Panc1 (cell line): ENCODE data around the gene CYB5R2. TPM values are rescaled to one million over a fixed set of nuclear protein-coding genes. Genes with fewer than 3 reads are reported as not detected.

Experiments
- ATAC-seq: fragments of 200-7000 bp; cut with Tn5 transposase; 2 replicates; pipeline ENCODE4 v1.9.1; 2020; ENCODE audit warnings: mild to moderate bottlenecking, moderate library complexity
- BruUV-seq: library from RNA; stranded (reverse); fragments of 400-500 nt; replicated peaks from 2 replicates; lab custom pipeline; 2021; lab: Mats Ljungman, UMichigan
- CTCF ChIA-PET: fragments of 300-600 bp; sonication (Branson Sonifier 250); formaldehyde crosslinking; loops from one replicate; lab custom pipeline; 2022; ENCODE audit warnings: antibody characterized with exemption; lab: Charles Lee
- POLR2A ChIA-PET: fragments of 300-600 bp; sonication (Branson Sonifier 250); formaldehyde crosslinking; loops from one replicate; lab custom pipeline; 2022; ENCODE audit warnings: antibody characterized with exemption; lab: Charles Lee
- DNase-seq: peaks from one replicate; pipeline ENCODE4 v3.0.0-alpha.2; 2010; ENCODE audit warnings: low read depth, low spot score
- H3K27ac ChIP-seq: 2 replicates; pipeline ENCODE4 v1.5.1; 2011; ENCODE audit warnings: mild to moderate bottlenecking, low read length, inconsistent platforms
- H3K27me3 ChIP-seq: fragments of 200-500 bp; sonication (Bioruptor generic); 2 replicates; pipeline ENCODE4 v1.6.0; 2014; ENCODE audit warnings: low read length, inconsistent platforms; ENCODE audit not compliant: control insufficient read depth, insufficient read depth
- H3K36me3 ChIP-seq: fragments of 200-500 bp; sonication (Bioruptor generic); 2 replicates; pipeline ENCODE4 v1.5.1; 2014; ENCODE audit warnings: inconsistent platforms, mild to moderate bottlenecking, low read length, moderate library complexity; ENCODE audit not compliant: control insufficient read depth, insufficient read depth
- H3K4me1 ChIP-seq: 2 replicates; pipeline ENCODE4 v1.5.1; 2011; ENCODE audit warnings: inconsistent platforms, mild to moderate bottlenecking, low read length, moderate library complexity; ENCODE audit not compliant: control insufficient read depth, insufficient read depth
- H3K4me3 ChIP-seq, 2 experiments: 2 replicates each; pipeline ENCODE4 v1.5.1; 2011 to 2012; ENCODE audit warnings: low read depth in 2 of 2, low read length in 2 of 2, mild to moderate bottlenecking in 2 of 2, inconsistent platforms in 1 of 2, moderate library complexity in 1 of 2
- H3K9me3 ChIP-seq: fragments of 200-500 bp; sonication (Bioruptor generic); 2 replicates; pipeline ENCODE4 v1.5.1; 2014; ENCODE audit warnings: low read depth, mild to moderate bottlenecking, inconsistent platforms, low read length, moderate library complexity; ENCODE audit not compliant: control insufficient read depth, insufficient read depth
- POLR2AphosphoS5 ChIP-seq: IDR thresholded peaks from 2 replicates; pipeline ENCODE4 v1.6.1; 2012; ENCODE audit warnings: mild to moderate bottlenecking, low read depth, low read length, moderate library complexity
- SIN3A ChIP-seq: IDR thresholded peaks from 2 replicates; pipeline ENCODE4 v1.6.1; 2012; ENCODE audit warnings: low read depth, mild to moderate bottlenecking, low read length, moderate library complexity, borderline replicate concordance; ENCODE audit not compliant: insufficient read depth
- TCF7L2 ChIP-seq: IDR thresholded peaks from 2 replicates; pipeline ENCODE4 v1.6.1; 2011; ENCODE audit warnings: mild to moderate bottlenecking, low read depth, low read length, inconsistent platforms
- in situ Hi-C: cut with HindIII; loops from 2 replicates; pipeline ENCODE4 v1.10.0; 2016; ENCODE audit warnings: low sequenced_read_pairs, low pct_unique_long_range_greater_than_20kb
- intact Hi-C: fragments of 100-400 bp; cut with micrococcal nuclease; formaldehyde crosslinking; loops from one replicate; pipeline ENCODE4 v1.10.0; 2022; ENCODE audit not compliant: unreplicated experiment
- total RNA-seq: library from RNA; stranded (reverse); gene quantifications from one replicate; pipeline ENCODE4 v1.2.1, GENCODE V29; 2021; ENCODE audit not compliant: unreplicated experiment
- TF ChIP-seq, protein P1 (sequence below): fragments of 450-650 bp; IDR thresholded peaks from 2 replicates; pipeline ENCODE4 v1.5.1; 2017; ENCODE audit warnings: mild to moderate bottlenecking
- TF ChIP-seq, protein P2 (sequence below), 2 experiments: IDR thresholded peaks; 2 replicates each; pipeline ENCODE4 v1.6.1; 2011 to 2012; ENCODE audit warnings: low read depth in 2 of 2, control low read depth in 1 of 2, low read length in 1 of 2, mild to moderate bottlenecking in 1 of 2, moderate library complexity in 1 of 2; ENCODE audit not compliant: insufficient read depth in 1 of 2

Gene CYB5R2
- total RNA-seq, 1 experiment from 2014 or later, result 46.3 TPM

DNA sequence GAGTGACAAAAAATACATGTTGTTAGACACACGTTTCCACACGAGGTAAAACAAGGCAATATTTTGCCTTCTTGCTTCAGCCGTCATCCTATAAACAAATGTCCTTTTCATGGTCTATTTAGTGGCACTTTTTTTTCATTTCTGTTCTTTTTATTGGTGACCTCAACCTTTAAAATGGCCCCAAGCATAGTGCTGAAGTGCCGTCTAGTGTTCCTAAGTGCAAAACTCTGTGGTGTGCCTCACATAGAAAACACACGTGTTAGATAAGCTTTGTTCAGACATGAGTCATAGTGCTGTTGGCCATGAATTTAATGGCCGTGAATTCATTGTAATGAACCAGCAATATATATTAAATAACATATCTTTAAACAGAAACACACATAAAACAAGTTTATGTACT is 17.3 kb upstream of the CYB5R2 start:
- TF ChIP-seq TCF7L2, result no peak
- TF ChIP-seq, protein P1, sequence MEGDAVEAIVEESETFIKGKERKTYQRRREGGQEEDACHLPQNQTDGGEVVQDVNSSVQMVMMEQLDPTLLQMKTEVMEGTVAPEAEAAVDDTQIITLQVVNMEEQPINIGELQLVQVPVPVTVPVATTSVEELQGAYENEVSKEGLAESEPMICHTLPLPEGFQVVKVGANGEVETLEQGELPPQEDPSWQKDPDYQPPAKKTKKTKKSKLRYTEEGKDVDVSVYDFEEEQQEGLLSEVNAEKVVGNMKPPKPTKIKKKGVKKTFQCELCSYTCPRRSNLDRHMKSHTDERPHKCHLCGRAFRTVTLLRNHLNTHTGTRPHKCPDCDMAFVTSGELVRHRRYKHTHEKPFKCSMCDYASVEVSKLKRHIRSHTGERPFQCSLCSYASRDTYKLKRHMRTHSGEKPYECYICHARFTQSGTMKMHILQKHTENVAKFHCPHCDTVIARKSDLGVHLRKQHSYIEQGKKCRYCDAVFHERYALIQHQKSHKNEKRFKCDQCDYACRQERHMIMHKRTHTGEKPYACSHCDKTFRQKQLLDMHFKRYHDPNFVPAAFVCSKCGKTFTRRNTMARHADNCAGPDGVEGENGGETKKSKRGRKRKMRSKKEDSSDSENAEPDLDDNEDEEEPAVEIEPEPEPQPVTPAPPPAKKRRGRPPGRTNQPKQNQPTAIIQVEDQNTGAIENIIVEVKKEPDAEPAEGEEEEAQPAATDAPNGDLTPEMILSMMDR, result no peak
- no peak for TF ChIP-seq POLR2AphosphoS5
- no peak for TF ChIP-seq SIN3A
- TF ChIP-seq, protein P2, sequence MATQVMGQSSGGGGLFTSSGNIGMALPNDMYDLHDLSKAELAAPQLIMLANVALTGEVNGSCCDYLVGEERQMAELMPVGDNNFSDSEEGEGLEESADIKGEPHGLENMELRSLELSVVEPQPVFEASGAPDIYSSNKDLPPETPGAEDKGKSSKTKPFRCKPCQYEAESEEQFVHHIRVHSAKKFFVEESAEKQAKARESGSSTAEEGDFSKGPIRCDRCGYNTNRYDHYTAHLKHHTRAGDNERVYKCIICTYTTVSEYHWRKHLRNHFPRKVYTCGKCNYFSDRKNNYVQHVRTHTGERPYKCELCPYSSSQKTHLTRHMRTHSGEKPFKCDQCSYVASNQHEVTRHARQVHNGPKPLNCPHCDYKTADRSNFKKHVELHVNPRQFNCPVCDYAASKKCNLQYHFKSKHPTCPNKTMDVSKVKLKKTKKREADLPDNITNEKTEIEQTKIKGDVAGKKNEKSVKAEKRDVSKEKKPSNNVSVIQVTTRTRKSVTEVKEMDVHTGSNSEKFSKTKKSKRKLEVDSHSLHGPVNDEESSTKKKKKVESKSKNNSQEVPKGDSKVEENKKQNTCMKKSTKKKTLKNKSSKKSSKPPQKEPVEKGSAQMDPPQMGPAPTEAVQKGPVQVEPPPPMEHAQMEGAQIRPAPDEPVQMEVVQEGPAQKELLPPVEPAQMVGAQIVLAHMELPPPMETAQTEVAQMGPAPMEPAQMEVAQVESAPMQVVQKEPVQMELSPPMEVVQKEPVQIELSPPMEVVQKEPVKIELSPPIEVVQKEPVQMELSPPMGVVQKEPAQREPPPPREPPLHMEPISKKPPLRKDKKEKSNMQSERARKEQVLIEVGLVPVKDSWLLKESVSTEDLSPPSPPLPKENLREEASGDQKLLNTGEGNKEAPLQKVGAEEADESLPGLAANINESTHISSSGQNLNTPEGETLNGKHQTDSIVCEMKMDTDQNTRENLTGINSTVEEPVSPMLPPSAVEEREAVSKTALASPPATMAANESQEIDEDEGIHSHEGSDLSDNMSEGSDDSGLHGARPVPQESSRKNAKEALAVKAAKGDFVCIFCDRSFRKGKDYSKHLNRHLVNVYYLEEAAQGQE (IDR thresholded peaks at IDR 0.05; ENCODE audit: insufficient read depth in 1 of 2, low read depth in 2 of 2, low read length in 1 of 2), result no peak
- DNase-seq (no peak), ATAC-seq (no peak)
- POLR2A ChIA-PET, result no interaction called here
- CTCF ChIA-PET, result no interaction called here
- in situ Hi-C loops, result no loop called here
- intact Hi-C loops, result loop anchor here (5.0 to 10.0 kb wide), 2 partner anchors 294 to 593 kb away; partner anchors contain the start of gene EIF3F
- H3K27me3 ChIP-seq, result peaks cover 49% of the 10 kb centered on the region
- H3K4me1 ChIP-seq, result no peaks in the 10 kb centered on the region
- no peak overlapping the region for H3K27ac ChIP-seq
- no peaks in the 10 kb centered on the region for H3K36me3 ChIP-seq
- no peak overlapping the region for H3K4me3 ChIP-seq
- H3K9me3 ChIP-seq, result no peaks in the 10 kb centered on the region
- BruUV-seq, result no TSS peak

DNA sequence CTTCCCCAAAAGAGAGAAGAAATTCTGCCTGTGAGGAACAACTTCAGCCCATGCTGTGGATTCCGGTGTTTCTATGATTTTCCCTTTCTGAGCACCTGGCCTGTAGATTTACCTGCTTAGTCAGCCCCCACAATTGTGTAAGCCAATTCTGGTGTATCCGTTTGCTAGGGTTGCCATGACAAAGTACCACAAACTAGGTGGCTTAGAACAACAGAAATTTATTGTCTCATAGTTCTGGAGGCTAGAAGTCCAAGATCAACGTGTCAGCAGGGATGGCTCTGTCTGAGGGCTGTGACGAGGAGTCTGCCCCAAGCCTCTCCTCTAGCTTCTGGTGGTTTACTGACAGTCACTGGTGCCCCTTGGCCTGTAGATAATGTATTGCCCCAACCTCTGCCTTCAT is 15.9 kb upstream of the CYB5R2 start:
- peaks cover 54% of the 10 kb centered on the region for H3K27me3 ChIP-seq
- H3K4me1 ChIP-seq, result no peaks in the 10 kb centered on the region
- in situ Hi-C loops (no loop called here), intact Hi-C loops (no loop called here)
- H3K27ac ChIP-seq, result no peak overlapping the region
- no peaks in the 10 kb centered on the region for H3K36me3 ChIP-seq
- no TSS peak for BruUV-seq
- DNase-seq, result no peak
- no peaks in the 10 kb centered on the region for H3K9me3 ChIP-seq
- ATAC-seq, result no peak
- ChIA-PET CTCF (no interaction called here), POLR2A (no interaction called here)
- TF ChIP-seq, protein P2 (IDR thresholded peaks at IDR 0.05; ENCODE audit: insufficient read depth in 1 of 2, low read depth in 2 of 2, low read length in 1 of 2), result no peak
- TF ChIP-seq SIN3A (no peak), TCF7L2 (no peak), POLR2AphosphoS5 (no peak)
- TF ChIP-seq, protein P1, result no peak
- no peak overlapping the region for H3K4me3 ChIP-seq
